ENCODE measurements around the gene MAP3K5.
"Not testable (repeated sequence)": the region's sequence is repeated elsewhere in the genome, so short reads cannot be mapped to it uniquely, and the experiment has no call there.

The MAP3K5 gene

DNA sequence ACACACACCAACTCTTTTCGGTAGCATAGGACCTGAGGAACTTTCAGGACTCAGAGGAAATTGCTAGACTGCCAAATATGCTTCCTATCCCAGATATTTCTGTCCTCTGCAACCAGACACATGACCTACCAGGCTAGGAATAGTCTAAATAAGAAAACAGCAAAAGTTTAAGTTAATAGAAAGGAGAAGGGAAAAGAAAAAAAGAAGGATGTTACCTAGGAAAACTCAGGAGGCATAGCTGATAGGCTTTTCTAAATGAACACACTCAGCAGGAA, 74.6 kb downstream of the MAP3K5 start:
- no peak for DNase-seq

DNA sequence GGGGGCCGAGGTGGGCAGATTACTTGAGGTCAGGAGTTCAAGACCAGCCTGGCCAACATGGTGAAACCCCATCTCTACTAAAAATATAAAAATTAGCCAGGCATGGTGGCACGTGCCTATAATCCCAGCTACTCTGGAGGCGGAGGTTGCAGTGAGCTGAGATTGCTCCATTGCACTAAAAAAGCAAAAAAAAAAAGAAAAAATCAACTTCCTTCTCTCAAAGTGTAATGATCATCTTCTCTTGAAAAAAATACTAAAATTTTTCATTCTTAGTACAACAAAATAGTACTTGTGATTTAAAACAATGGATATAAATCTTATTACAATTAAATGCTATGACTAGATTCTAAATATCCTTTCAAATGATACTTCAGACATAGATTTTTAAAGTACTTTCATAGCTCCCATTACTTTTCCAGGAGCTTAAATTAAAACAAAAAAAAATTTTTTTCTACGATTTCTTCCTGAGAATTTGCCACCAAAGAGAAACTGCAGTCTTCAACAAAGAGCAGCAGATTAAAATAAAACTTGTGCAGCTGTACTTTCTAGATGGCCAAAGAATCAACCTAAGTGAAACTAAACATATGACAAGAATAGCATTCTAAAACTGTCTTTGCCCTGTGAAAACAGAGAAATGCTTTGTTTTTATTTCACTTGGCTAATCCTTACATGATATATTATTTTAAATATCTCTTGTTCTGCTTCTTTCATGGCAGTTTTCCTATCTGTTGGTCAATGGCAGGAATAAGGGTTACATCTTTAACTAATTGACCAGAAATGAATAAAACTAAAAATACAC, 75.2 kb downstream of the MAP3K5 start:
- no peak for DNase-seq

DNA sequence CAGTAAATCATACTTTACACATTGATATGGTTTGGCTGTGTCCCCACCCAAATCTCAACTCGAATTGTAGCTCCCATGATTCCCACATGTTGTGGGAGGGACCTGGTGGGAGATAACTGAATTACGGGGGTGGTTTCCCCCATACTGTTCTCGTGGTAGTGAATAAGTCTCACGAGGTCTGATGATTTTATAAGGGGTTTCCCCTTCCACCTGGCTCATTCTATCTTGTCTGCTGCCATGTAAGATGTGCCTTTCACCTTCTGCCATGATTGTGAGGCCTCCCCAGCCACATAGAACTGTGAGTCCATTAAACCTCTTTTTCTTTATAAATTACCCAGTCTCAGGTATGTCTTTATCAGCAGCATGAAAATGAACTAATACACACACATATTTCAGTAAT, 79.6 kb downstream of the MAP3K5 start:
- not testable (repeated sequence) for DNase-seq

DNA sequence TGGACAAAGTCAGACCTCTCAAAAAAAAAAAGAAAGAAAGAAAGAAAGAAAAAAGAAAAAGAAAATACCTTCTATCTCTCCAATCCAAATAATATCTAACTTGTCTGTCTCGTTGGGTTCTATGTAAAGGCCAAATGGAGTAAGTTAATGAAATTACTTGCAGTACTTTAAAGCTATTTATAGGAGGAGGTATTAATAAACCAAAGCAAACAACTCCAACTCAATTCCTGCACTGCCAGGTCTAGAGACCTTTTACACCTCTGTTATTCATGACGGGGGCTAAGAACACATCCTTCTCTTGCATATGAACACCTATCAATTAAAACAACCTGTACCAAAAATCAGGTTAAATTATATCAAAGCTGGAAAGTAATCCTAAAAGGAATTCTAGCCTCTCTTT, 80.6 kb downstream of the MAP3K5 start:
- no peak for DNase-seq

DNA sequence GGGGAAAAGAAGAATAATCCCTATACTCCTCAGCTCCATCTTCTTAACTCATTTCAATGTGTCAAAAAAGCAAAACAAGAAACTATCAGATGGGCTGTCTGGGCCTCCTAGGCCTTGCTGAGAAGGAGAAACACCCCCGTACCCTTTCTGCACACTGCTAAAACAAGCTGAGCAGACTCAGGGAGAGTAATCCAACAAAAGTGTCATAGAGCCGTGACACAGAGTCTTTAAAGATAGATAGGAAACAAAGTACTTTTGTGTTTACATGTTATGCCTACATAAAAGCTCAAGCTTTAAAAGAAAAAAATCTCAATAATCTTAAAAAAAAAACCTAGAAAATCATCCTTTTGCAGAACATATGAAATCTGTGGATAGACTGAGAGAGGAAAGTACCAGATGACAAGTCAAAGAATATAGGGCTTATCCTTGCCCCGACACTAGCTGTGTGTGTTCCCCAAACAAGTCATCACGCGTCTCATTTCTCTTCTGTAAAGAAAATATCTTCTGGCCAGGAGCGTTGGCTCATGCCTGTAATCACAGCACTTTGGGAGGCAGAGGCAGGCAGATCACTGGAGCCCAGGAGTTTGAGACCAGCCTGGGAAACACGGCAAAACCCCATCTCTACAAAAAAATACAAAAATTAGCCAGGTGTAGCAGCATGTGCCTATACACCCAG, 81.3 kb downstream of the MAP3K5 start:
- no peak for DNase-seq

DNA sequence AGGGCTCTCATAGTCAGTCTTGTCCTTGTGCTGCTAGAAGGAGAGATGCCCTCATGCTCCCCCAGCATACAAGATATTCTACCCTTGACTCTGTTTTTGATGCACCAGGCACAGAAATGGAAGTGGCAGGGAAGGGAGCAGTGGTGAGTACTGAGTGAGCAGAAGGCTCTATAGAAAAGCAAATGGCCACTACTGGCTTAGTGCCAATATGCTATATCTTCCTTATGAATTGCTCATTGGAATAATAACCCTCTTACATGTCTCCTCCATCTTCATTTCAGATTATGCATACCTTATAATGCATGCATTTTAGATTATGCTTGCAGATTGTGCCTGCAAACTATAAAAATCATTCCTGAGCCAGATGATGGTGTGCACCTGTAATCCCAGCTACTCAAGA, 82.8 kb downstream of the MAP3K5 start:
- no peak for DNase-seq

DNA sequence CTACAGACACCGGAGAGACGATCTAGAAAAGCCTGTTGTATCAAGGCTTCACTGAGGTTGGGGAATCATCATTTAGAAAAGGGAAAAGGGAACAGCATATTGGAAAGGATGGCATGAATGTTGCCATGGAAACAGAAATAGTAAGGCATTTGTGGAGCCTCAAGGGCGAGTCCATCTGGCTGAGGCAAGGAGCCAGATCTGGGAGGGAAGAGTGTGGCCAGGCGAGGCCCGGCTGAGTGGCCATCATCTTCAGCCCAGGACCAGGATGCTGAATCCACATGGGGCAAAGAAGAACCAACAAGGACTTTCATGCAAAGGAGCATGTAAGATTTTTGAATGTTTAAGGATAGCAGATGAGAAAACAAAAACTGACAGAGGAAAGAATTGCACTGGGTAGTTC, 85.8 kb downstream of the MAP3K5 start:
- no peak for DNase-seq

DNA sequence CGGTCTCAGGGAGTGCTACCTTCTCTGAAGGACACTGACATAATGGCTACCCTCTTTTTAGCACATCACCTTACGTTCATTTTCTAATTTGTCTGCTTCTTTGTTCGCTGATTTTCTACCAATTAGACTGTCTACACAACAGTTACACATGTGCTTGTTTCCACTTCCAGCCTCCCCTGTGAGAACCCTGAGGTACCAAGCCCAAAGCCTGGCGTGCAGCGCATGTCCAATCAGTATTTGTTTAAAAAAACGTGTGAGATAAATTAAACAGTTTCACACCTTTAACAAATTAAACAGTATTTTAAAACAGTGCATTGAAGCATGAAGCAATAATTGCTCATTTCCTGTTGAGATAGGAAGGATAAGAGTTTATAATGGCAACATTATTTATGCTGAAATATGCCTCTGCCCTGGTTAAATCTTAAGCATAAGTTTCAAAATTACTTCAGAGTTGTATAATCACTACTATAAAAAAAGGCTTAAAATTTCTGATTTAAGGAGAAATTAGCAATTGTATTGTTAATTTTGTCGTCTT, 88.9 kb downstream of the MAP3K5 start:
- no peak for DNase-seq

DNA sequence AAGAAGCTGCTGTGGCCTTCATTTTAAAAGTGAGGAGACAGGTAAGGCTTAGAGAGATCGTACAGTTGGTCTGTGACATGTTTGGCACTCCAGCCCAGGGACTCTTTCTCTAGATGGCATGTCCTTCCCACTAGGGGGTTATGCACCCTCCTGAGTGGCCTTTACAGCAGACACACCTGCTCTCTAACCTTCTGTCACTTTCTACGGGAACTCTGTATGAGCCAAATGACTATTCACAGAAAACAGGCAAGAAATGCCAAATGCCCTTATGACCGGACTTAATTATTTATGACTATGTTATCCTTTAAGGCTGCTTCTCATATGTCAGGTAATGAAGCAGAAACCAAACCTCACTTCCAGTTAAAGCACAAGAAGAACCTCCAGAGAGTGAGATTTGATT, 91.2 kb downstream of the MAP3K5 start:
- no peak for DNase-seq

DNA sequence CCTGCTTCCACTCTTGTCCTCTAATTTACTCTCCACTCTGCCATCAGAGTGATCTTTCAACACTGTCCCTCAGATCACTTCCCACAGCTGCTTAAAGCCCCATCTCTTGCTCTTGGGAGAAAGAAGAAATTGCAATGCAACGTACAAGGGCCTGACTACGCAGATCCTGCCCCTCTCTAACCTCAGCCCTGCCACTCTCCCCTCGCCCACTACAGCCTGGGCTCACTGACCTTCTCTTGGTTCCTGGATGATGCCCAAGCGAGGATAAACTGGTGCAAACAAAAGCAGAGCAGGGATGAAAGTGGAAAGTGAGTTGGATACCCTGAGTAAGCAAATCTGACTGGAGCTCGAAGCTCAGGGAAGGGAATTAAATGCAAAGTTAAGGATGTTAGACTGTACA, 92.9 kb downstream of the MAP3K5 start:
- no peak for DNase-seq

DNA sequence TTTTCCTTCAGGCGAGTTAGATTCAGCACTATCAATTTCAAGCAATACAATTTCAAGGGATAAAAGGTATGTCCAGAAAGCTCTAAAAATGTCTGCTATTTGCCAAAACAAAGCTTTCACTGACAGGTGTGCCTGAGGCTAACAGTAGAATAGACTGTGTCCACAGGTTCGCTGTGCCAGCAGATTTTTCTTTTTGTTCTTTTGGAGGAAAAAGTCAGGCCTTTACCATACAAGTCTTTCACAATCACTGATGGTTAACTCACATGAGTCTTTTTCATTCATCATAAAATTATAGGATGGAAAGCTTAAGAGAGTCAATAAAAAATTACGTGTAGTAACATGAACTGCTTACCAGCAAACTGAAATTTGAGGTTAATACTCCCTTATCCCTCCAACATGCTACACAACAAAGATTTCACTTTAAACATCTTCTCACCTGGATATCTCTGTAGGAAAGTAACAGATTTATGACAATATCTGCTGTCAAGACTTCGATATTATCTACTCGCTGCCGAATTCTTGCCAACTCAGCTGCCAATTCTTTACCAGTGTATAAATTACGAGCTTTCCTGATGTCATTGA, 95.4 kb downstream of the MAP3K5 start:
- DNase-seq: no peak

DNA sequence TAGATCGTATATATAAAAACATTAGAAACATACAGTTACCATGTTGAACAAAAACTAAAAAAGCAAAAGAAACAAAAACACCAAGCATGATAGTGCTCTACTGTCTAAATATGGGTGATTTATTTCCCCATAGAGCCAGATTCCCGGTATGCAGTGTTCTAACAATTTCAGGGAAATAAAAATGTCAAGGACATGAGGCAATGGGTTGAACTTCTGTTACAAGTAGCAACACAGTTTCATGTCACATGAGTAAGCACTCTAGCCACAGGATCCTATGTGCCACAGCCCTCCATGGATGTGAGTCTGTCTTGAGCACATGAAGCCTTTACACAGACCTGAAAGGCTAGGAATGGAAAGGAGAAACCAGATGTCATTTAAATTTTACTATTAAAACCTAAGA, 96.0 kb downstream of the MAP3K5 start:
- DNase-seq: no peak

DNA sequence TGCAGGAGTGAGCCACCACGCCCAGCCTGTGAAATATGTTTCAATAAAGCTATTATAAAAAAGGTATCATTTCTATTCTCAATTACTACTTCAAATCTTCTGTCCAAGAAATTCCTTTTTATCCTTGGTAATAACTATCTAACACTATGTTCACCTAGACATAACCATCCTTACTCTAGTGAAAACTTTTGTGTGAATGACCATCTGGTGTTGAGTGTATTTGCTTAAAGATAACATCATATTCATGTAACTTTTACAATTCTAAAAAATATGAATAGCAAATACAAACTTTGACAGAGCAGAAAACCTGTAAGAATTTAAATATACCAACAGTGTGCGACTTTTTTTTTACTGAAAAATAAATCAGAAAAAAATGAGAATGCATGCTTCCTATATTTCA, 96.9 kb downstream of the MAP3K5 start:
- DNase-seq: no peak

DNA sequence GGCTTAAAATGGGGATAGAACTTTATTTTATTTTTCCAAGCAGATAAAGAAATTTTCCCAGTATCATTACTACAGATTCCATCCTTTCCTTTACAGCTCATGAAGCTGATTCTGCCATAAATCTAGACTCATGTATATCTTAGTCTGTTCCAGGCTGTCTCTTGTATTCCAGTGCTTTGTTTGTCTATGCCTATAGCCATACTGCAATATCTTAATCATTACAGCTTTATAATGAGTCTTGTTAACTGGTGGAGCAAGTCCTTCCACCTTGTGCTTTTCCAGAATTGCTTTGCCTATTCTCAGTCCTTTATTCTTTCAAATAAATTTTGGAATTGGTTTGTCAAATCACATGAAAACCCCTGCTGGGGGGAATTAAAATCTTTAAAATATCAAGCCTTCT, 99.2 kb downstream of the MAP3K5 start:
- no peak for DNase-seq

DNA sequence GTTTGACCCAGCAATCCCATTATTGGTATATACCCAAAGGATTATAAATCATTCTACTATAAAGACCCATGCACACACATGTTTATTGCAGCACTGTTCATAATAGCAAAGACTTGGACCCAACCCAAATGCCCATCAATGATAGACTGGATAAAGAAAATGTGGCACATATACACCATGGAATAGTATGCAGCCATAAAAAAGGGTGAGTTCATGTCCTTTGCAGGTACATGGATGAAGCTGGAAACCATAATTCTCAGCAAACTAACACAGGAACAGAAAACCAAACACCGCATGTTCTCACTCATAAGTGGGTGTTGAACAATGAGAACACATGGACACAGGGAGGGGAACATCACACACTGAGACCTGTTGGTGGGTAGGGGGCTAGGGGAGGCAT, 104.4 kb downstream of the MAP3K5 start:
- not testable (repeated sequence) for DNase-seq

DNA sequence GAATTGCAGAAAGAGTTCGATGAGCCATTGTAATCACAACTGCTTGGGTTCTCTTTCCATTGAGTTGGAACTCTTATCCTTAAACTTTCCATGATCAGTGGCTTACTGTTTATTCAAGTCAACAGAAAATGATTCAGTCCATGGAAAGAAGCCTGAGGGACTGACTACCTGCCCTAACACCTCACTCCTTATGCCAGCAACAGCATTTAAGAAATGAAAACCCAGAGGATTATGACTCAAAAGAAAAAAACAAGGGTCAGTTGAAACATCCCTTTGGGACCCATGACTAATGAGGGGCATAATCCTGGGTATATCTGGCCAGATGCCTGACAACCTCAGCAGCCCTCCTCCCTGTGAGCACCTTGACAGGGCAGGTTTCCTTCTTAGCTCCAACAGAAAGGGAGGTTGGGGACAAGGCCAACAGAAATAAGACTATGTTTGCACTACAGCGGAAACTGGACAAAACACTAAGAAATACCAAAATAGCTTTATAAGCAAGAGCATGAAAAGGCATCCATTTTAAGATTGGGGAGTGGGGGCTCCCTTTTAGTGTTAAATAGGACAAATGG, 106.7 kb downstream of the MAP3K5 start:
- no peak for DNase-seq

DNA sequence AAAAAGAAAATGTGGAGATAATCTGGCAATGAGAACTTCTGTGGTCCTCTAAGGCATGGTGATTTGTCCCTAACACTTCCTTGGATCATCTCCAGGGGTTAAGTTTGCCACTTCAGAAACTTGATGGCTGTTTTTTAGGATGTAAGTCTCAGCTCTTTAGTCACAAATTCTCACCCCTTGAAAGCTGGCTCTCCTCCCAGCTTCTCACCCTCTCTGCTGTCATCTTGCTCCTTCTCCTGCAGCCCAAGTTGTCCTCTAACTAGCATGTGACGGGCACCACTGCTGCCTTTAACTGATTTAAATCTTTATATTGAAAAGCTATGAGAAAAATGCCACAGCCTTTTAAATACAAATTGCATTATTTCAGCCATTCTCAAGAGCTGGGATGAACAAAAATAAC, 107.8 kb downstream of the MAP3K5 start:
- no peak for DNase-seq

DNA sequence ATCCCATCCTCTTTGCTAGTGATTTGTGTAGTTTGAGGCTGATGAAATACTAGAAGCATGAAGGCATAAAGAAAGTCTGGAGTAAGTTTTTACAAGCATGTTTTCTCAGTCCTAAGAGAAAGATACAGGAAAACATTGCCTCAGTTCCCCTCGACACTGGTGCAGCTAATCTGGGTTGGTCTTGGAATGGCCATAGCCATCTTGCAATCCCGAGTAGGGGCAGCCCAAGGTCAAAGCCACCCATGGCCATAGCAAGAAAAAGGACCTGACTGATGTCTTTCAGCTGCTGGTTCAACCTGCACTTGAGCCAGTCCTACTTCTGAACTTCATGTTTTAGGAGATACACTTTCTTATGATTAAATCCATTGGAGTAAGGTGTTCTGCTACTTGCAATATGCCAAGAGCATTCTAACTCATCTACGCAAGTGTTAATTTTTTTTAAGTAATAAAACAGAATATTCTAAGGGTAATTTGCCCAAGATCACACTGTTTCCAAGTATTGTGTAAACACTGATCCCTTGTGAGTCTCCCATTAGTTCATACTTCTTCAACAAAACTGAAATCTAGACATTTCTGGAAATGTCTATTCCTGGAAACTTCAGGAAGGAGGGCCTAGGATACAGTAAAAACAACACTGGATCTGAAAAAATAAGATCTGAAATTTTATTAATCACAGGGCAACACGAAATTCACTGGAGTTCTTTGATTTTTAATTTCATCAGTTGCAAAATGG, 108.9 kb downstream of the MAP3K5 start:
- no peak for DNase-seq

DNA sequence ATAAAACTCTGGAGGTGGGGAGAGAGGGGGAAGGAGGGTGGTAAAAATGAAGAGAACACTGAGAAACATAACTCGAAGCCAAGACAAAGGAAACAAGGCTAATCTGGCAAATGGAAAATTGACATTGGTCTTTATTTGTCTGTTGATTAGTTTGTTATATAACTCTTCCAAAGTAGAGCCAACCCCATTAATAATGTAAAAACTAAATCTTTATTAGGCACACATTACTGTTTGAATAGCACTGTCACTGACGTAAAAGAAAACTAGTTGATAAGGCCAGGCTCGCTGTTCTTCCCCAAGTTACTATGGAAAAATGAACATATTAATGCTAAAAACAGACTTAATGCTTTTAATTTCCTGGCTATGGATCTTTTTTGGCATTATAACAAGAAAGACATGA, 110.0 kb downstream of the MAP3K5 start:
- no peak for DNase-seq

DNA sequence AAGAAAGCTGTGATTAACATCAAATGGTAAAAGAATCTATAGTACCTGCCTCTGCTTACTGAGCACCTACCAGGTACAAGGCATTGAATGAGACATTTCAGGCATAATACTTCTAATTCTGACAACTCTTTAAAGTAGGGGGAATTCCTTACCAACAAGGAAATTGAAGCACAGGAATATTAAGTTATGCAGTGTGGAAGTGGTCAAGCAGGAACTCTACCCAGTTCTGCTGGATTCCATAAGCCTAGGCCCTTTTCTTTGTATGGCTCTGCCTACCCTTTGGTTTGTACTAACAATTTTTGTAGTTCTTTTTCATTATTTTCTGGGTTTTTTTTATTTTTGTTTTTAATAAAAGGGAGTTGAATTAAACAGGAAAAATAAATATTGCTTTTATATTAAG, 114.5 kb downstream of the MAP3K5 start:
- no peak for DNase-seq

DNA sequence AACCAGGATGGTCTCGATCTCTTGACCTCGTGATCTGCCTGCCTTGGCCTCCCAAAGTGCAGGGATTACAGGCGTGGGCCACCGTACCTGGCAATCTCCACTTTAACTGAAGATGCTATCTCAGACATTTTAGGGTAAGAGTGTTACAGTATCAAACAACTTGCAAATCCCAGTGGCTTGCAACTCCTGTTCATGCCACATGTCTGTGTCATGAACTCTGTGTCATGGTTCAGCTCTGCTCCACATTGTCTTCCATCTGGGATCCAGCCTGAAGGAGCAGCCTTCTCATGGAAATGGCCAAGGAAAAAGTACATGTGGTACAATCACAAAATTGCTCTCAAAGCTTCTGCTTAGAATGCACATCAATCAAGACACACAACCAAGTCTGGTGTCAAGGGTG, 114.9 kb downstream of the MAP3K5 start:
- no peak for DNase-seq

DNA sequence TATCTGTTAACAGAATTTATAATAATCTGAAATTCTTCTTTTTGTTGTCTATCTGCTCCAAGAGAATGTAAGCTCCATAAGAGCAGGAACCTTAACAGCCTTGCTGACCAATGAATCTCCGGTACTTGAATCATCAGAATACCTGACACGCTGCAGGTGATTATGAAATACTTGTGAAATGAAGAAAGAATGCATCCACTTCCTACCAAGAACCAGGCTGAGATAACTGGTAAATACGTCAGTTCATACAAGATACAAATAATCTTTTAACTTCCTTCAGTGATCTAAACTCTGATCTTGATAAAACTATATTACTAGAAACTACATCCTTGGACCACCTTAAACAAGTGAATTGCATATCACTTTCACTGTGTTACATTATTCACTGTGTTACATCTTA, 116.2 kb downstream of the MAP3K5 start:
- no peak for DNase-seq

DNA sequence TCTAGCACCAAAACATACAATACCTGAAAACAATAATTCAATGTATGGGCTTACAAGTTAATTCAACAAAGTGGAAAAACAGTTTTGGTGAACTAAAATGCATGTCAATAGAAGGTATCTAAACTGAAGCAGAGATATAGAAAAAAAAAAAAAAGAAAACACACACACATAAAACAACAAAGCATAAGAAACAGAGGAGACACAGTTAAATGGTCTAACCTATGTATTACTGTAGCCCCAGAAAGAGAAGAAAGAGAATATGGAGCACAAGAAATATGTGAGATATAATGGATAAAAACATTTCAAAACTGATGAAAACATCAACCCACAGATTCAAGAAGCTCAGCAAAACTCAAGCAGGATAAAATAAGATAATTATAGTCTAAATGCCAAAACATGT, 118.7 kb downstream of the MAP3K5 start:
- DNase-seq: no peak
